HEK293 (cell line): ENCODE measurements around the gene C20orf204.
"Not testable (repeated sequence)": the region's sequence is repeated elsewhere in the genome, so short reads cannot be mapped to it uniquely, and the experiment has no call there.

Experiments used
- GLI4 ChIP-seq: fragments of 450-650 bp; formaldehyde crosslinking; IDR thresholded peaks from 2 replicates; pipeline ENCODE4 v1.5.1; 2016; ENCODE audit warnings: missing biosample characterization, missing genetic modification characterization
- ZEB2 ChIP-seq: fragments of 450-650 bp; formaldehyde crosslinking; IDR thresholded peaks from 2 replicates; pipeline ENCODE4 v1.5.1; 2016; ENCODE audit warnings: missing biosample characterization, missing genetic modification characterization
- ZNF335 ChIP-seq: fragments of 450-650 bp; formaldehyde crosslinking; conservative IDR thresholded peaks from 2 replicates; pipeline ENCODE4 v1.5.1; 2016; ENCODE audit warnings: missing biosample characterization, missing genetic modification characterization
- ZNF514 ChIP-seq: fragments of 450-650 bp; formaldehyde crosslinking; IDR thresholded peaks from 2 replicates; pipeline ENCODE4 v1.5.1; 2016; ENCODE audit warnings: missing biosample characterization, missing genetic modification characterization
- TF ChIP-seq, protein P1 (sequence below): fragments of 450-650 bp; formaldehyde crosslinking; IDR thresholded peaks from 2 replicates; pipeline ENCODE4 v1.5.1; 2016; ENCODE audit warnings: missing biosample characterization, missing genetic modification characterization

GRCh38 chr20:64012385-64013154, 23.4 kb upstream of the C20orf204 start:
- not testable (repeated sequence) for TF ChIP-seq ZEB2, ZNF514, ZNF335, GLI4 (tag by site-specific recombination)
- TF ChIP-seq, protein P1, sequence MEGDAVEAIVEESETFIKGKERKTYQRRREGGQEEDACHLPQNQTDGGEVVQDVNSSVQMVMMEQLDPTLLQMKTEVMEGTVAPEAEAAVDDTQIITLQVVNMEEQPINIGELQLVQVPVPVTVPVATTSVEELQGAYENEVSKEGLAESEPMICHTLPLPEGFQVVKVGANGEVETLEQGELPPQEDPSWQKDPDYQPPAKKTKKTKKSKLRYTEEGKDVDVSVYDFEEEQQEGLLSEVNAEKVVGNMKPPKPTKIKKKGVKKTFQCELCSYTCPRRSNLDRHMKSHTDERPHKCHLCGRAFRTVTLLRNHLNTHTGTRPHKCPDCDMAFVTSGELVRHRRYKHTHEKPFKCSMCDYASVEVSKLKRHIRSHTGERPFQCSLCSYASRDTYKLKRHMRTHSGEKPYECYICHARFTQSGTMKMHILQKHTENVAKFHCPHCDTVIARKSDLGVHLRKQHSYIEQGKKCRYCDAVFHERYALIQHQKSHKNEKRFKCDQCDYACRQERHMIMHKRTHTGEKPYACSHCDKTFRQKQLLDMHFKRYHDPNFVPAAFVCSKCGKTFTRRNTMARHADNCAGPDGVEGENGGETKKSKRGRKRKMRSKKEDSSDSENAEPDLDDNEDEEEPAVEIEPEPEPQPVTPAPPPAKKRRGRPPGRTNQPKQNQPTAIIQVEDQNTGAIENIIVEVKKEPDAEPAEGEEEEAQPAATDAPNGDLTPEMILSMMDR (tag by site-specific recombination) = not testable (repeated sequence)
